ENCODE measurements around the gene PIK3CB. TPM values are rescaled to one million over a fixed set of nuclear protein-coding genes. Genes with fewer than 3 reads are reported as not detected.
"Not testable (repeated sequence)": the region's sequence is repeated elsewhere in the genome, so short reads cannot be mapped to it uniquely, and the experiment has no call there.

The PIK3CB gene
- total and polyA plus RNA-seq, 2 experiments from 2014 or later, result 8.1 to 12.6 TPM

GRCh38 chr3:138845771-138846173, 11.0 kb upstream of the PIK3CB start:
- DNase-seq (ENCODE audit: low read depth in 1 of 2, low spot score in 1 of 2), result peak in 1 of 2 donors; percentile 20
- no peaks in the 10 kb centered on the region for H3K9me3 ChIP-seq (ENCODE audit: low read depth)
- H3K27me3 ChIP-seq, result no peaks in the 10 kb centered on the region
- TF ChIP-seq CTCF (IDR thresholded peaks at IDR 0.05; ENCODE audit: low read depth, low read length), result no peak
- no peaks in the 10 kb centered on the region for H3K36me3 ChIP-seq
- H3K4me3 ChIP-seq, result no peak overlapping the region
- H3K27ac ChIP-seq, result no peak overlapping the region
- no peaks in the 10 kb centered on the region for H3K4me1 ChIP-seq (ENCODE audit: low read depth)

GRCh38 chr3:138845181-138845601, 10.5 kb upstream of the PIK3CB start:
- DNase-seq (ENCODE audit: low read depth in 1 of 2, low spot score in 1 of 2), result no peak

GRCh38 chr3:138842483-138843188, 7.9 kb upstream of the PIK3CB start:
- no peak for TF ChIP-seq CTCF (IDR thresholded peaks at IDR 0.05; ENCODE audit: low read depth, low read length)
- H3K27me3 ChIP-seq, result no peaks in the 10 kb centered on the region
- no peak overlapping the region for H3K27ac ChIP-seq
- H3K9me3 ChIP-seq (ENCODE audit: low read depth), result no peaks in the 10 kb centered on the region
- no peaks in the 10 kb centered on the region for H3K36me3 ChIP-seq
- H3K4me1 ChIP-seq (ENCODE audit: low read depth), result no peaks in the 10 kb centered on the region
- DNase-seq (ENCODE audit: low read depth in 1 of 2, low spot score in 1 of 2), result no peak
- no peak overlapping the region for H3K4me3 ChIP-seq

More at GRCh38 chr3:138845181-138845601, 10.5 kb upstream of the PIK3CB start:
- Histone ChIP-seq H3K27ac (no peak overlapping the region), H3K36me3 (no peaks in the 10 kb centered on the region), H3K4me3 (no peak overlapping the region), H3K9me3 (ENCODE audit: low read depth) (no peaks in the 10 kb centered on the region), H3K4me1 (ENCODE audit: low read depth) (no peaks in the 10 kb centered on the region), H3K27me3 (no peaks in the 10 kb centered on the region)
- TF ChIP-seq CTCF (IDR thresholded peaks at IDR 0.05; ENCODE audit: low read depth, low read length), result no peak

- not testable (repeated sequence) for H3K27ac ChIP-seq; DNase-seq (ENCODE audit: low read depth in 1 of 2, low spot score in 1 of 2); H3K4me3 ChIP-seq; H3K4me1 ChIP-seq (ENCODE audit: low read depth); H3K36me3 ChIP-seq; H3K9me3 ChIP-seq (ENCODE audit: low read depth); H3K27me3 ChIP-seq
Measured at GRCh38 chr3:138838385-138838784, 3.7 kb upstream of the PIK3CB start.

DNA sequence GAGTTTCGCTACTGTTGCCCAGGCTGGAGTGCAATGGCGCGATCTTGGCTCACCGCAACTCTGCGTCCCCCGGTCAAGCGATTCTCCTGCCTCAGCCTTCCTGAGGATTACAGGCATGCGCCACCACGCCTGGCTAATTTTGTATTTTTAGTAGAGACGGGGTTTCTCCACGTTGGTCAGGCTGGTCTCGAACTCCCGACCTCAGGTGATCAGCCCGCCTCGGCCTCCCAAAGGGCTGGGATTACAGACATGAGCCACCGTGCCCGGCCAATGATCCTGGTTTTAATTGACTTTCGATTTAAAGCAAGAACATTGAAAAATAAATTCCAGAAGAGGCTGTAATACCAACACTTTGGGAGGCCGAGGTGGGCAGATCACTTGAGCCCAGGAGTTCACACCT, 1.1 kb upstream of the PIK3CB start:
- not testable (repeated sequence) for H3K4me1 ChIP-seq (ENCODE audit: low read depth); DNase-seq (ENCODE audit: low read depth in 1 of 2, low spot score in 1 of 2); H3K36me3 ChIP-seq; H3K27me3 ChIP-seq; H3K9me3 ChIP-seq (ENCODE audit: low read depth)
- peak overlapping the region; percentile 94 for H3K27ac ChIP-seq
- H3K4me3 ChIP-seq, result peak overlapping the region; percentile 93

DNA sequence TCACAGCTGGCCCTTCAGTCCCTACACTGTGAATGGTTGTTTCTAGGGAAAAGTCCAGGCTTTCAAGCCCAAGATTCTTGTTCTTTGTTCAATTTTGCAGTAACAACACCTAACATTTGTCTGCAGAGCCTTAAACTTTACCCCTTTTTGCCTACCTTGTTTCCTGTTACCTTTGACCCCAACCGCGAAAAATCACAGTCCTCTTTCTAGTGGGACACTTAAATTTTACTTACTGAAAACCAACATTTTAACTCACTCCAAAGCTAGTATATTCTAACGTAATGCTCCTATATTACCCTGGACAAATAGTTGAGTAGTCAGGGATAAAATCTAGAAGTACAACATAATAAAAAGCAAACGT, 649 bp upstream of the PIK3CB start:
- TF ChIP-seq CTCF (IDR thresholded peaks at IDR 0.05; ENCODE audit: low read depth, low read length), result no peak
- Histone ChIP-seq H3K36me3 (no peaks in the 10 kb centered on the region), H3K4me1 (ENCODE audit: low read depth) (peaks cover 7% of the 10 kb centered on the region), H3K27ac (peak overlapping the region; percentile 94), H3K27me3 (no peaks in the 10 kb centered on the region), H3K4me3 (peak overlapping the region; percentile 93), H3K9me3 (ENCODE audit: low read depth) (no peaks in the 10 kb centered on the region)
- DNase-seq (ENCODE audit: low read depth in 1 of 2, low spot score in 1 of 2), result no peak

Data from cardiac muscle cell (in vitro differentiated cells and primary cell).